Tibial nerve (tissue), 4 donors: ENCODE data around the gene RNF44. TPM values are rescaled to one million over a fixed set of nuclear protein-coding genes. Genes with fewer than 3 reads are reported as not detected.

Experiments used
- DNase-seq, 2 donors: peaks; one replicate each; pipeline ENCODE4 v3.0.0-alpha.2; 2019; ENCODE audit warnings: low spot score in 2 of 2
- H3K27ac ChIP-seq, 4 donors: fragments of 200-600 bp; sonication (generic) in 3 of 4; one replicate each; pipeline ENCODE4 v1.5.1; 2017 to 2019; ENCODE audit warnings: mild to moderate bottlenecking in 1 of 4
- H3K27me3 ChIP-seq, 2 donors: fragments of 200-600 bp; sonication (generic) in 1 of 2; one replicate each; pipeline versions ENCODE4 v1.5.1 to v1.6.0; 2017 to 2019
- H3K36me3 ChIP-seq, 3 donors: fragments of 200-600 bp; sonication (generic); one replicate each; pipeline ENCODE4 v1.5.1; 2018 to 2019
- H3K4me1 ChIP-seq, 4 donors: fragments of 200-600 bp; sonication (generic) in 3 of 4; one replicate each; pipeline ENCODE4 v1.5.1; 2017 to 2019
- H3K4me3 ChIP-seq, 4 donors: fragments of 200-600 bp; sonication (generic) in 3 of 4; one replicate each; pipeline ENCODE4 v1.5.1; 2017 to 2019; ENCODE audit warnings: mild to moderate bottlenecking in 1 of 4, moderate library complexity in 1 of 4
- H3K9me3 ChIP-seq, 4 donors: fragments of 200-600 bp; sonication (generic) in 3 of 4; one replicate each; pipeline ENCODE4 v1.5.1; 2017 to 2019
- CTCF ChIP-seq, 5 experiments: fragments of 200-600 bp in 3 of 5; fragments of 450-650 bp in 2 of 5; sonication (generic) in 3 of 5; IDR thresholded peaks; one replicate each; pipeline ENCODE4 v1.5.1; 2016 to 2019; ENCODE audit warnings: antibody characterized with exemption in 5 of 5, mild to moderate bottlenecking in 3 of 5, moderate library complexity in 2 of 5
- EP300 ChIP-seq, 2 donors: sonication (generic); formaldehyde crosslinking; IDR thresholded peaks; one replicate each; pipeline ENCODE4 v1.6.1; 2017; ENCODE audit warnings: antibody characterized with exemption in 2 of 2, mild to moderate bottlenecking in 1 of 2
- POLR2A ChIP-seq, 2 donors: fragments of 450-650 bp; IDR thresholded peaks; one replicate each; pipeline ENCODE4 v1.6.1; 2017; ENCODE audit warnings: antibody characterized with exemption in 2 of 2, mild to moderate bottlenecking in 2 of 2, moderate library complexity in 2 of 2
- WGBS, 2 donors: methylation state at CpG; one replicate each; pipeline ENCODE4 v1.1.5; 2018; 5-methylcytosine and 5-hydroxymethylcytosine counted together
- total RNA-seq, 4 donors: library from RNA; depleted of rRNA; stranded (reverse); fragments of >200 nt; gene quantifications; one replicate each; pipeline ENCODE4 v1.1.0, GENCODE V29; 2016

The RNF44 gene
- total RNA-seq, 4 donors from 2014 or later = 11.1 to 28.5 (median 21.8) TPM

DNA sequence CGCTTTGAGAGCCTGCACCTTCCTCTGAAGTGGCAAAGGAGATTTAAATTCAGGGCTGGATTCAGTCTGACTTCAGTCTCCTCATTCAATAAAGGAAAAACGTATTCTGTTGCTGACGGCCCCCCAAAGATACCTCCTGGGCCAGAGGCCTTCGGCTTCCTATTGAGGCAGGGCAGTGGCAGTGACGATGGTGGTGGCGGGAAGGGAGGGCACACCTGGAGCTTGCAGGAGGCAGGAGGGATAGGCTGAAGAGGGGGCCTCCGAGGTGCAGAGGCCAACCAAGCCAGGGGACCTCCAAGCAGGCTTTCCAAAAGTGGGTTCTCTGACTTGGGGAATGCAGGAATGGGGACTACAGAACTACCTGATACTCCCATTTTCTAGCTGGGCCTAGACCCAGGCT is 15.9 kb downstream of the RNF44 start:
- Histone ChIP-seq H3K27me3 (no peaks in the 10 kb centered on the region), H3K9me3 (no peaks in the 10 kb centered on the region), H3K4me1 (no peaks in the 10 kb centered on the region), H3K36me3 (peaks cover 0 to 7% (median 0%) of the 10 kb centered on the region in 3 donors), H3K4me3 (no peak overlapping the region), H3K27ac (no peak overlapping the region)
- TF ChIP-seq CTCF (IDR thresholded peaks at IDR 0.05) = no peak
- TF ChIP-seq POLR2A (IDR thresholded peaks at IDR 0.05) = no peak
- TF ChIP-seq EP300 (IDR thresholded peaks at IDR 0.05) = no peak
- 75 to 83% methylated on average over 7 of the region's 7 CpGs for WGBS, 2 donors
- no peak for DNase-seq

- no peak overlapping the region for H3K27ac ChIP-seq
Observed at GRCh38 chr5:176519810-176520720, 17.1 kb downstream of the RNF44 start.

DNA sequence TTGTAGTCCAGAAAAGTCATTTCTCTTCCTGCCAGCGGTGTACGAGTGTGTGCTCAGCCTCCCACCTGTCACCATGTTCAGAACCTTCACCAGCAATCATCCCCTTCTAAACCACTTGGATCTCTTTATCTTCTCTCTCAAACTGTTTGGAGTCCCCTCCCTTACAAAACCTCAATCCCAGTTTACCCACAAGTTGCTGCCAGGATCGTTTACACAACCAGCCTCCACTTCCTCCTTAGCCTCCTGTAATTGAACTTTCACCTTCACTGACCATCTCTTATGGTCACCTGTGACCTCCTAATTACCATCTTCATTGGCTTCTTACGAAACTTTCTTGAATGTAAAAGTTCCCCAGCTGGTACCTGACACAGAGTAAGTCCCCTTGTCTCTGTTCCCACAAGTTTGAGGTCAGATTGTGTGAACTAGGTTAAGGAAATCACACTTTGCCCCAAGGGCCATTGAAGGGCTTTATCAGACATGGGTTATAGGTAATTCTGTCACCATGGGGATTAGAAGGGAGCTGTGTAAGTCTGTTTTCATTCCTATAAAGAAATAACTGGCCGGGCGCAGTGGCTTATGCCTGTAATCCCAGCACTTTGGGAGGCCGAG is 20.0 kb downstream of the RNF44 start:
- Histone ChIP-seq H3K4me3 (no peak overlapping the region), H3K36me3 (no peaks in the 10 kb centered on the region), H3K4me1 (no peaks in the 10 kb centered on the region), H3K27ac (no peak overlapping the region), H3K27me3 (no peaks in the 10 kb centered on the region), H3K9me3 (no peaks in the 10 kb centered on the region)
- no peak for DNase-seq
- WGBS, 2 donors = 68 to 77% methylated on average over 7 of the region's 7 CpGs
- no peak for TF ChIP-seq CTCF (IDR thresholded peaks at IDR 0.05)

More at GRCh38 chr5:176519810-176520720, 17.1 kb downstream of the RNF44 start:
- Histone ChIP-seq H3K36me3 (no peaks in the 10 kb centered on the region), H3K4me3 (no peak overlapping the region), H3K27me3 (no peaks in the 10 kb centered on the region), H3K9me3 (no peaks in the 10 kb centered on the region), H3K4me1 (no peaks in the 10 kb centered on the region)
- DNase-seq = no peak
- TF ChIP-seq EP300 (IDR thresholded peaks at IDR 0.05) = no peak
- no peak for TF ChIP-seq POLR2A (IDR thresholded peaks at IDR 0.05)
- TF ChIP-seq CTCF (IDR thresholded peaks at IDR 0.05) = no peak
- 71 to 74% methylated on average over 16 of the region's 16 CpGs for WGBS, 2 donors

- 73 to 77% methylated on average over 4 of the region's 4 CpGs for WGBS, 2 donors
- H3K27ac ChIP-seq = no peak overlapping the region
- no peaks in the 10 kb centered on the region for H3K36me3 ChIP-seq
- no peaks in the 10 kb centered on the region for H3K4me1 ChIP-seq
- H3K4me3 ChIP-seq = no peak overlapping the region
- TF ChIP-seq EP300 (IDR thresholded peaks at IDR 0.05) (no peak), POLR2A (IDR thresholded peaks at IDR 0.05) (no peak), CTCF (IDR thresholded peaks at IDR 0.05) (no peak)
- H3K27me3 ChIP-seq = no peaks in the 10 kb centered on the region
- H3K9me3 ChIP-seq = no peaks in the 10 kb centered on the region
- no peak for DNase-seq
Observed at GRCh38 chr5:176515396-176515795, 21.8 kb downstream of the RNF44 start.
